ENCODE results near the gene RAD23A. TPM values are rescaled to one million over a fixed set of nuclear protein-coding genes. Genes with fewer than 3 reads are reported as not detected.

RAD23A gene
- polyA plus RNA-seq, 2 of the 4 experiments (the other 2 are of a cell fraction), result 56.2 to 71.6 TPM

GRCh38 chr19:12933287-12934072, 12.2 kb upstream of the RAD23A start, which contains the start of gene FARSA (continued):
- no peak for TF ChIP-seq CHD2 (IDR thresholded peaks at IDR 0.05; ENCODE audit: low read length, partially characterized antibody)
- TF ChIP-seq MAZ (IDR thresholded peaks at IDR 0.05; ENCODE audit: borderline replicate concordance, low read depth, low read length), result no peak
- TF ChIP-seq RCOR1 (IDR thresholded peaks at IDR 0.05; ENCODE audit: low read depth, low read length), result no peak
- TF ChIP-seq SMC3 (IDR thresholded peaks at IDR 0.05), result no peak
- TF ChIP-seq HES2 (IDR thresholded peaks at IDR 0.05), result no peak
- TF ChIP-seq NR3C1 (IDR thresholded peaks at IDR 0.05), result no peak
- TF ChIP-seq EHMT2 (IDR thresholded peaks at IDR 0.05; ENCODE audit: low read depth), result no peak
- peak; percentile 86 for TF ChIP-seq MAX (IDR thresholded peaks at IDR 0.05)

GRCh38 chr19:12935071-12935470, 10.6 kb upstream of the RAD23A start:
- ChIA-PET POLR2A (no interaction called here), CTCF (no interaction called here)
- no peak overlapping the region for H3K4me3 ChIP-seq
- DNase-seq (ENCODE audit: low read depth in 1 of 2, low spot score in 1 of 2), result no peak
- FAIRE-seq, result no peak
- H3K27ac ChIP-seq, result no peak overlapping the region
- WGBS (ENCODE audit: missing lambda C conversion rate), result 90% methylated on average over 9 of the region's 10 CpGs
- H3K4me1 ChIP-seq, result peaks cover 20% of the 10 kb centered on the region
- no peaks in the 10 kb centered on the region for H3K9me3 ChIP-seq
- ATAC-seq, result no peak
- TF ChIP-seq BCL3 (IDR thresholded peaks at IDR 0.05) (no peak), KDM1A (IDR thresholded peaks at IDR 0.05; ENCODE audit: low read depth) (no peak), KDM5A (IDR thresholded peaks at IDR 0.05) (no peak), RAD21 (conservative IDR thresholded peaks at IDR 0.05 in 1 of 2, IDR thresholded peaks at IDR 0.05 in 1 of 2) (no peak), RFX5 (IDR thresholded peaks at IDR 0.05) (no peak), RCOR1 (IDR thresholded peaks at IDR 0.05; ENCODE audit: low read depth, low read length) (no peak), EP300 (IDR thresholded peaks at IDR 0.05) (no peak), EHF (CRISPR knock-in tag; IDR thresholded peaks at IDR 0.05) (no peak), HEYL (CRISPR knock-in tag; IDR thresholded peaks at IDR 0.05) (no peak), ZNF302 (CRISPR knock-in tag; IDR thresholded peaks at IDR 0.05) (no peak), PHF8 (IDR thresholded peaks at IDR 0.05; ENCODE audit: borderline replicate concordance, low read depth) (no peak), FOSB (CRISPR knock-in tag; IDR thresholded peaks at IDR 0.05) (no peak), FOSL2 (IDR thresholded peaks at IDR 0.05) (no peak), FOSL2 (CRISPR knock-in tag; IDR thresholded peaks at IDR 0.05) (no peak)
- H3K4me2 ChIP-seq, result no peak overlapping the region

- CTCF ChIA-PET, result no interaction called here
- Histone ChIP-seq H3K9me3 (no peaks in the 10 kb centered on the region), H3K4me3 (no peak overlapping the region), H3K4me2 (no peak overlapping the region), H3K4me1 (peaks cover 29% of the 10 kb centered on the region), H3K27ac (peak overlapping the region in 1 of 2 experiments; percentile 92; a peak in 2 of 6 replicates)
- ATAC-seq, result no peak
- 87% methylated on average over 7 of the region's 7 CpGs for WGBS (ENCODE audit: missing lambda C conversion rate)
- POLR2A ChIA-PET, result no interaction called here
- FAIRE-seq, result no peak
- no peak for DNase-seq (ENCODE audit: low read depth in 1 of 2, low spot score in 1 of 2)
- TF ChIP-seq BHLHE40 (IDR thresholded peaks at IDR 0.05; ENCODE audit: low read depth, low read length), result no peak
- TF ChIP-seq HEYL (CRISPR knock-in tag; IDR thresholded peaks at IDR 0.05), result no peak
- TF ChIP-seq RNF2 (IDR thresholded peaks at IDR 0.05; ENCODE audit: borderline replicate concordance, low read depth), result no peak
- no peak for TF ChIP-seq NFE2L2 (conservative IDR thresholded peaks at IDR 0.05; ENCODE audit: low read length)
- no peak for TF ChIP-seq MAZ (IDR thresholded peaks at IDR 0.05; ENCODE audit: borderline replicate concordance, low read depth, low read length)
Observed at GRCh38 chr19:12936582-12936981, 9.1 kb upstream of the RAD23A start.

Data from A549 (cell line).